ENCODE results near the gene GMDS.

GMDS gene

DNA sequence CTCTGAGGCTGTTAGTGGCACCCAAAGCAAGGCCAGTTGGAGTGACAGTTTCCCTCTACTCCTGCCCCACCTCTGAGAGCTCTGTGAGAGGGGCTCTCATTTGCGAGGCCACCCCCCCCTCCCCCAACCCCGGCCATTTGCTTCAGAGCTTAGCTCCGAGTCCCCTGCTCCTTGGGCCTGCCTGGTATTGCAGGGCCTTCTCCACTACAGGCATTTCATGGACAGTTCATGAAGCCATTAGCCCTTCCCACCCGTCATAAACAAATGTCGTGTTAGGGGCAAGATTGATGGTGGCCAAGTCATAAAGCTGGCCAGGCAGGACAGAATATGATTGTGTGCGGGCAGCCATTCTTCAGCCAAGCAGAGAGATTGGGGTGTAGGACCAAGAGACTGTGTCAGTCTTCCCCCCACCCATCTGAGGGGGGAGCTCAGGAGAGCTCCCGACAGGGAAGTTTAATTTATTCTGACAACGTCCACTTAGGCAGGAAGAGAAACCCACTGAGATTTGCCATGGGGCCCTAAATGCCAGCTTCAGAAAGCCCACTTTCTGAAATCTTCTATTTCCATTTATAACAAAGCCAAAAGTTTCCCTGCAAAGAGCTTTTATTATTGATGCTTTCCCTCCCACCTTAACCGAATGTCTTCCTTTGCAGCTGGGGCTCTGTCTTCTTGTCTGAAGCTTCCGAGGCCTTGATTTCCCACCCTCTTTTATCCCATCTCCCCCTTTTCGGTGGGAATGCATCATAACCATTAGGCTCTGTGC, 628.5 kb downstream of the GMDS start:
- H3K9me3 ChIP-seq (ENCODE audit: low read length), result no peaks in the 10 kb centered on the region
- H3K36me3 ChIP-seq (ENCODE audit: insufficient read depth, low read length), result no peaks in the 10 kb centered on the region
- H3K4me1 ChIP-seq (ENCODE audit: insufficient read depth, low read length), result peaks cover 5% of the 10 kb centered on the region
- no peak overlapping the region for H3K4me3 ChIP-seq (ENCODE audit: low read depth in 1 of 2, low read length in 2 of 2)
- no peak overlapping the region for H3K27ac ChIP-seq (ENCODE audit: low read depth, low read length)
- H3K9ac ChIP-seq (ENCODE audit: low read length), result no peak overlapping the region
- H3K27me3 ChIP-seq (ENCODE audit: control insufficient read depth in 1 of 2, insufficient read depth in 2 of 2, low read length in 2 of 2), result peaks cover 69 to 99% of the 10 kb centered on the region in 2 donors

DNA sequence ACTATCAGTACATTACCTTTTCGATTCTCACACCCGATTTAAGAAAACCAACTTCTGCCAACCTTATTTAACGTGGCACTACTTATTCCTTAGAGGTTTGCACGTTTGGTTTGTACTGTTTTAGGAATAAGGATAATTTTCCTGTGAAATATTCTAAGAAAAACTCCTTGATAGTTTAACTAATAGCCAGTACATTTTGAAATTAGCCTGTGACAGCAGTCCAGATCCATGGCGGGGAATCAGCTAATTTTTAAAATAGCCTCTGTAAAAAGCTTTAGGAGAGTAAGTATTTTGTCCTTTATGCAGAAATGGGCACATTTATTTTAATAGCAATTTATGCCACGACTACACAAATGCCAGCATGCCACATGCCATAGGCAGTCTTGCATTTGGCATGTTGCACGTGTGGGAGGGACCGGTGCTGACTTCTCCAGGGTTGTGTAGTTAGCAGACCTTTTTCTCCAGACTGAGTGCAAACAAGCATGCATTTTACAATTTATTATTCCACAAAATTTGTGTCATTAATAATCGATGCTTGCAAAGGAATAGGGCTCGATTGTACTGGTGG, 629.5 kb downstream of the GMDS start:
- H3K4me1 ChIP-seq (ENCODE audit: insufficient read depth, low read length), result peaks cover 6% of the 10 kb centered on the region
- no peak overlapping the region for H3K9ac ChIP-seq (ENCODE audit: low read length)
- no peak overlapping the region for H3K4me3 ChIP-seq (ENCODE audit: low read depth in 1 of 2, low read length in 2 of 2)
- H3K36me3 ChIP-seq (ENCODE audit: insufficient read depth, low read length), result no peaks in the 10 kb centered on the region
- H3K27ac ChIP-seq (ENCODE audit: low read depth, low read length), result no peak overlapping the region
- no peaks in the 10 kb centered on the region for H3K9me3 ChIP-seq (ENCODE audit: low read length)
- H3K27me3 ChIP-seq (ENCODE audit: control insufficient read depth in 1 of 2, insufficient read depth in 2 of 2, low read length in 2 of 2), result peaks cover 62 to 94% of the 10 kb centered on the region in 2 donors

DNA sequence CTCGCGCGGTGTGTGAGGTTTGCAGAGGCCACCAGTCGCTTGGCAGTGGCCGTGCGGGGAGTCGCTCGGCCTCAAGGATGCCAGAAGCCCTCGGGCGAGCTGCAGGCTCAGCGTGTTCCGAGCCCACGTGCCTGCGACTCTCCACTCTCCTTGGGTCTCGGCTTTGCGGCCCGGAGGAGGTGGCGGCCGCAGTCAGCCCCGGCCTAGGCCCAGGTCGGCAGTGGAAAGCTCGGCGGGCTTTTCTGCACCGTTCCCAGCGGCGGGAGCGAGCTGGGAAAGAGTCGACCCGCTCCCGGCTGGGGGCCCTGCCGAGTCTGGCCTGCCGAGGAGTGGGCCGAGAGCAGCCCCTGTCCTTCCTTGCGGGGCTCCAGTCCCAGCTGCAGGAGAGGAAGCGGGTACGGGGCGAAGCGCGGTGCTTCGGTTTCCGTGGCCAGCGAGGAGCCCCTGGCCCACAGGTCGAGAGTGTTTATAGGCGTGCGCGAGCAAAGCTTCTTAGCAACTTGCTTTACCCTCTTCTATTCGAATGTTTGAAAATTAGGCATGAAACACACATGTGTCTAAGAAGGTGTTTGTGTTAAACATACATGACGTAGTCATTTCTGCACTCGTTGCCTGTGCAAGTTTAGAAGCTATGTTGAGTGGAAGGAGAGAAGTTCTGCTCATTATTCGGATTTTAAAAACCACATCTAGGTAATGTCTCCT, 630.1 kb downstream of the GMDS start:
- H3K27me3 ChIP-seq (ENCODE audit: control insufficient read depth in 1 of 2, insufficient read depth in 2 of 2, low read length in 2 of 2), result peaks cover 58 to 93% of the 10 kb centered on the region in 2 donors
- peaks cover 6% of the 10 kb centered on the region for H3K4me1 ChIP-seq (ENCODE audit: insufficient read depth, low read length)
- no peak overlapping the region for H3K27ac ChIP-seq (ENCODE audit: low read depth, low read length)
- H3K36me3 ChIP-seq (ENCODE audit: insufficient read depth, low read length), result no peaks in the 10 kb centered on the region
- H3K4me3 ChIP-seq (ENCODE audit: low read depth in 1 of 2, low read length in 2 of 2), result no peak overlapping the region
- H3K9me3 ChIP-seq (ENCODE audit: low read length), result no peaks in the 10 kb centered on the region
- no peak overlapping the region for H3K9ac ChIP-seq (ENCODE audit: low read length)

DNA sequence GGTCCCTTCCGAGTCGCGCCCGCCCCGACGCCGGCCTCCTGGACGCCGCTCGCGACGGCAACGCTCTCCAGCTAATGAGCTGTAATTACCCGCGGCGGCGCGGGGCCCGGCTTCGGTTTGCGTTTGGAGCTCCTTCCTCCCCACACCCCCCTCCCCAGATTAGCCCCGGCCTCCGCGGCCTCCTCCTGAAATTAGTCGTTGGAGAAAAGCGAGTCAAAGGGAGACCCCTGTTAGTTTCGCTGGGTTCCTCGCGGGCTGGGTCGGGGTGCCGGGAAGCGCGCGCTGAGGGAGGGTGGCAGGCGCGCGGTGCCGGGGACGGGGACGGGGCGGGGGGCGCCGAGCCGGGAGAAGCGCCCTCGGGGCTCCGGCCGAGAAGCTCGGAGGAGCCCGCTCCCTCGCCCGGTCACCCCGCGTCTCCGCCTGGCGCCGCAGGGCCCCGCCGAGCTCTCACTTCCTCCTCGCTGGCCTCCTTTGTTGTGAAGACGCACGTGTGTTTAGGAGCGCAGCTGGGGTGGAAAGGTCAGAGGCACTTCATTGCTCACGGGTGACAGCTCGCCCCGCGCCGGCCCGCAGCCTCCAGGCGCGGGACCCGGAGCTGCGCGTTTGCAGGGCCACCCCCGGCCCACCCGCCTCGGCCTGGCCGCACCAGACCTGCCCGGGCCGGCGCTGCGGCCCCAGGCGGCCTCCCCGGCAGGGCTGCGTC, 630.8 kb downstream of the GMDS start:
- Histone ChIP-seq H3K9me3 (ENCODE audit: low read length) (no peaks in the 10 kb centered on the region), H3K27me3 (ENCODE audit: control insufficient read depth in 1 of 2, insufficient read depth in 2 of 2, low read length in 2 of 2) (peaks cover 57 to 86% of the 10 kb centered on the region in 2 donors), H3K27ac (ENCODE audit: low read depth, low read length) (no peak overlapping the region), H3K4me1 (ENCODE audit: insufficient read depth, low read length) (peaks cover 6% of the 10 kb centered on the region), H3K36me3 (ENCODE audit: insufficient read depth, low read length) (no peaks in the 10 kb centered on the region), H3K9ac (ENCODE audit: low read length) (no peak overlapping the region), H3K4me3 (ENCODE audit: low read depth in 1 of 2, low read length in 2 of 2) (no peak overlapping the region)

DNA sequence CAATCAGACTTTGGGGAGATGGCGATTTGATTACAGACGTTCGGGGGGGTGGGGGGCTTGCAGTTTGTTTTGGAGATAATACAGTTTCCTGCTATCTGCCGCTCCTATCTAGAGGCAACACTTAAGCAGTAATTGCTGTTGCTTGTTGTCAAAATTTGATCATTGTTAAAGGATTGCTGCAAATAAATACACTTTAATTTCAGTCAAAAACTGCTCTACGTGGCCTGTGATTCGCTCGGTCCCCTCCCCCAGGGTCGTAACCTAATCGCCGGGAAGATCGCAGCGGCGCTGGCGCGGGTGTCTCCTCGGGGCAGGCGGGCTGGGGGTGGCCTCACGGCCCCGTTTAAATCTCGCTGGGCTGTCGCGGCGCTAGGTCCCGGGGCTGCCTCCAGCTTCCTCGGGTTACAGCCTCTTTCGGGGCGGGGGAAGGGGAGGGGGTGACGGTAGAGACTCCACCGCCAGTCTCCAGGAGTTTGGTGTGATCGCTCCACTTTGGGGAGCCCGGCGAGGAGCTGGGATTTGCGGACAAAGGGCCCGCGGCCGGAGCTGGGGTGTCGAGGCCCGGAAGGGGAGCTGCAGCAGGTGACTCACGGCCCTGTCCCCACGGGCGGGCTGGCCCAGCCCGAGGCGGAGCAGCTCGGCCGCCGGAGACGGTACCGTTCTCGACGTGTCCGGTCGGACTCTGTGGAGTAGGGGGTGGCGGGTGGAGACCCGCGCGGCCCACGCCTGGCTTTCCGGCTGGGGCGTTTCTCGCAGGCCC, 631.5 kb downstream of the GMDS start:
- no peaks in the 10 kb centered on the region for H3K9me3 ChIP-seq (ENCODE audit: low read length)
- no peaks in the 10 kb centered on the region for H3K36me3 ChIP-seq (ENCODE audit: insufficient read depth, low read length)
- H3K4me1 ChIP-seq (ENCODE audit: insufficient read depth, low read length), result peaks cover 6% of the 10 kb centered on the region
- H3K27ac ChIP-seq (ENCODE audit: low read depth, low read length), result no peak overlapping the region
- no peak overlapping the region for H3K4me3 ChIP-seq (ENCODE audit: low read depth in 1 of 2, low read length in 2 of 2)
- peaks cover 50 to 85% of the 10 kb centered on the region in 2 donors for H3K27me3 ChIP-seq (ENCODE audit: control insufficient read depth in 1 of 2, insufficient read depth in 2 of 2, low read length in 2 of 2)
- no peak overlapping the region for H3K9ac ChIP-seq (ENCODE audit: low read length)

DNA sequence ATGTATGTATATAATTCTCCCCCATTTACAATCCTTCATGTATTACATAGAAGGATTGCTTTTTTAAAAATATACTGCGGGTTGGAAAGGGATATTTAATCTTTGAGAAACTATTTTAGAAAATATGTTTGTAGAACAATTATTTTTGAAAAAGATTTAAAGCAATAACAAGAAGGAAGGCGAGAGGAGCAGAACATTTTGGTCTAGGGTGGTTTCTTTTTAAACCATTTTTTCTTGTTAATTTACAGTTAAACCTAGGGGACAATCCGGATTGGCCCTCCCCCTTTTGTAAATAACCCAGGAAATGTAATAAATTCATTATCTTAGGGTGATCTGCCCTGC, 632.1 kb downstream of the GMDS start:
- H3K9me3 ChIP-seq (ENCODE audit: low read length), result no peaks in the 10 kb centered on the region
- peaks cover 50 to 85% of the 10 kb centered on the region in 2 donors for H3K27me3 ChIP-seq (ENCODE audit: control insufficient read depth in 1 of 2, insufficient read depth in 2 of 2, low read length in 2 of 2)
- peaks cover 6% of the 10 kb centered on the region for H3K4me1 ChIP-seq (ENCODE audit: insufficient read depth, low read length)
- H3K27ac ChIP-seq (ENCODE audit: low read depth, low read length), result no peak overlapping the region
- H3K9ac ChIP-seq (ENCODE audit: low read length), result no peak overlapping the region
- no peaks in the 10 kb centered on the region for H3K36me3 ChIP-seq (ENCODE audit: insufficient read depth, low read length)
- no peak overlapping the region for H3K4me3 ChIP-seq (ENCODE audit: low read depth in 1 of 2, low read length in 2 of 2)

DNA sequence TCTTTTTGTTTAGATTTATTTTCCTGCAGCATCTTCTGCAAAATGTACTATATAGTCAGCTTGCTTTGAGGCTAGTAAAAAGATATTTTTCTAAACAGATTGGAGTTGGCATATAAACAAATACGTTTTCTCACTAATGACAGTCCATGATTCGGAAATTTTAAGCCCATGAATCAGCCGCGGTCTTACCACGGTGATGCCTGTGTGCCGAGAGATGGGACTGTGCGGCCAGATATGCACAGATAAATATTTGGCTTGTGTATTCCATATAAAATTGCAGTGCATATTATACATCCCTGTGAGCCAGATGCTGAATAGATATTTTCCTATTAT, 632.5 kb downstream of the GMDS start:
- H3K4me1 ChIP-seq (ENCODE audit: insufficient read depth, low read length), result peaks cover 6% of the 10 kb centered on the region
- H3K9ac ChIP-seq (ENCODE audit: low read length), result no peak overlapping the region
- H3K27ac ChIP-seq (ENCODE audit: low read depth, low read length), result no peak overlapping the region
- H3K4me3 ChIP-seq (ENCODE audit: low read depth in 1 of 2, low read length in 2 of 2), result no peak overlapping the region
- H3K9me3 ChIP-seq (ENCODE audit: low read length), result no peaks in the 10 kb centered on the region
- H3K36me3 ChIP-seq (ENCODE audit: insufficient read depth, low read length), result no peaks in the 10 kb centered on the region
- H3K27me3 ChIP-seq (ENCODE audit: control insufficient read depth in 1 of 2, insufficient read depth in 2 of 2, low read length in 2 of 2), result peaks cover 50 to 85% of the 10 kb centered on the region in 2 donors

DNA sequence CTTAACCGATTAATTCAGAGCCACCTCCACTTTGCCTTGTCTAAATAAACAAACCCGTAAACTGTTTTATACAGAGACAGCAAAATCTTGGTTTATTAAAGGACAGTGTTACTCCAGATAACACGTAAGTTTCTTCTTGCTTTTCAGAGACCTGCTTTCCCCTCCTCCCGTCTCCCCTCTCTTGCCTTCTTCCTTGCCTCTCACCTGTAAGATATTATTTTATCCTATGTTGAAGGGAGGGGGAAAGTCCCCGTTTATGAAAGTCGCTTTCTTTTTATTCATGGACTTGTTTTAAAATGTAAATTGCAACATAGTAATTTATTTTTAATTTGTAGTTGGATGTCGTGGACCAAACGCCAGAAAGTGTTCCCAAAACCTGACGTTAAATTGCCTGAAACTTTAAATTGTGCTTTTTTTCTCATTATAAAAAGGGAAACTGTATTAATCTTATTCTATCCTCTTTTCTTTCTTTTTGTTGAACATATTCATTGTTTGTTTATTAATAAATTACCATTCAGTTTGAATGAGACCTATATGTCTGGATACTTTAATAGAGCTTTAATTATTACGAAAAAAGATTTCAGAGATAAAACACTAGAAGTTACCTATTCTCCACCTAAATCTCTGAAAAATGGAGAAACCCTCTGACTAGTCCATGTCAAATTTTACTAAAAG, 633.0 kb downstream of the GMDS start:
- Histone ChIP-seq H3K9ac (ENCODE audit: low read length) (no peak overlapping the region), H3K27me3 (ENCODE audit: control insufficient read depth in 1 of 2, insufficient read depth in 2 of 2, low read length in 2 of 2) (peaks cover 51 to 85% of the 10 kb centered on the region in 2 donors), H3K4me1 (ENCODE audit: insufficient read depth, low read length) (peaks cover 6% of the 10 kb centered on the region), H3K36me3 (ENCODE audit: insufficient read depth, low read length) (no peaks in the 10 kb centered on the region), H3K4me3 (ENCODE audit: low read depth in 1 of 2, low read length in 2 of 2) (peak overlapping the region in 1 of 2 donors; percentile 20), H3K27ac (ENCODE audit: low read depth, low read length) (no peak overlapping the region), H3K9me3 (ENCODE audit: low read length) (no peaks in the 10 kb centered on the region)

DNA sequence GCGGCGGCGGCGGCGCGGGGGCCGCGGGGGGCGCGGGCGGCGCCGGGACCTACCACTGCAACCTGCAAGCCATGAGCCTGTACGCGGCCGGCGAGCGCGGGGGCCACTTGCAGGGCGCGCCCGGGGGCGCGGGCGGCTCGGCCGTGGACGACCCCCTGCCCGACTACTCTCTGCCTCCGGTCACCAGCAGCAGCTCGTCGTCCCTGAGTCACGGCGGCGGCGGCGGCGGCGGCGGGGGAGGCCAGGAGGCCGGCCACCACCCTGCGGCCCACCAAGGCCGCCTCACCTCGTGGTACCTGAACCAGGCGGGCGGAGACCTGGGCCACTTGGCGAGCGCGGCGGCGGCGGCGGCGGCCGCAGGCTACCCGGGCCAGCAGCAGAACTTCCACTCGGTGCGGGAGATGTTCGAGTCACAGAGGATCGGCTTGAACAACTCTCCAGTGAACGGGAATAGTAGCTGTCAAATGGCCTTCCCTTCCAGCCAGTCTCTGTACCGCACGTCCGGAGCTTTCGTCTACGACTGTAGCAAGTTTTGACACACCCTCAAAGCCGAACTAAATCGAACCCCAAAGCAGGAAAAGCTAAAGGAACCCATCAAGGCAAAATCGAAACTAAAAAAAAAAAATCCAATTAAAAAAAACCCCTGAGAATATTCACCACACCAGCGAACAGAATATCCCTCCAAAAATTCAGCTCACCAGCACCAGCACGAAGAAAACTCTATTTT, 633.7 kb downstream of the GMDS start:
- H3K9me3 ChIP-seq (ENCODE audit: low read length), result no peaks in the 10 kb centered on the region
- H3K9ac ChIP-seq (ENCODE audit: low read length), result no peak overlapping the region
- peaks cover 58 to 85% of the 10 kb centered on the region in 2 donors for H3K27me3 ChIP-seq (ENCODE audit: control insufficient read depth in 1 of 2, insufficient read depth in 2 of 2, low read length in 2 of 2)
- H3K4me1 ChIP-seq (ENCODE audit: insufficient read depth, low read length), result peaks cover 6% of the 10 kb centered on the region
- no peak overlapping the region for H3K27ac ChIP-seq (ENCODE audit: low read depth, low read length)
- peak overlapping the region in 1 of 2 donors; percentile 20 for H3K4me3 ChIP-seq (ENCODE audit: low read depth in 1 of 2, low read length in 2 of 2)
- H3K36me3 ChIP-seq (ENCODE audit: insufficient read depth, low read length), result no peaks in the 10 kb centered on the region

DNA sequence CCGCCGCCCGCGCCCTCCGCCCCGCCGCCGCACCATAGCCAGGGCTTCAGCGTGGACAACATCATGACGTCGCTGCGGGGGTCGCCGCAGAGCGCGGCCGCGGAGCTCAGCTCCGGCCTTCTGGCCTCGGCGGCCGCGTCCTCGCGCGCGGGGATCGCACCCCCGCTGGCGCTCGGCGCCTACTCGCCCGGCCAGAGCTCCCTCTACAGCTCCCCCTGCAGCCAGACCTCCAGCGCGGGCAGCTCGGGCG, 634.2 kb downstream of the GMDS start:
- peaks cover 6% of the 10 kb centered on the region for H3K4me1 ChIP-seq (ENCODE audit: insufficient read depth, low read length)
- peaks cover 63 to 85% of the 10 kb centered on the region in 2 donors for H3K27me3 ChIP-seq (ENCODE audit: control insufficient read depth in 1 of 2, insufficient read depth in 2 of 2, low read length in 2 of 2)

More for the DNA sequence above, 634.2 kb downstream of the GMDS start:
- Histone ChIP-seq H3K4me3 (ENCODE audit: low read depth in 1 of 2, low read length in 2 of 2) (no peak overlapping the region), H3K9me3 (ENCODE audit: low read length) (no peaks in the 10 kb centered on the region), H3K27ac (ENCODE audit: low read depth, low read length) (no peak overlapping the region), H3K9ac (ENCODE audit: low read length) (no peak overlapping the region), H3K36me3 (ENCODE audit: insufficient read depth, low read length) (no peaks in the 10 kb centered on the region)

All from muscle layer of colon (tissue), 2 donors.